ENCODE results near the gene SCAANT1.

Gene SCAANT1

DNA sequence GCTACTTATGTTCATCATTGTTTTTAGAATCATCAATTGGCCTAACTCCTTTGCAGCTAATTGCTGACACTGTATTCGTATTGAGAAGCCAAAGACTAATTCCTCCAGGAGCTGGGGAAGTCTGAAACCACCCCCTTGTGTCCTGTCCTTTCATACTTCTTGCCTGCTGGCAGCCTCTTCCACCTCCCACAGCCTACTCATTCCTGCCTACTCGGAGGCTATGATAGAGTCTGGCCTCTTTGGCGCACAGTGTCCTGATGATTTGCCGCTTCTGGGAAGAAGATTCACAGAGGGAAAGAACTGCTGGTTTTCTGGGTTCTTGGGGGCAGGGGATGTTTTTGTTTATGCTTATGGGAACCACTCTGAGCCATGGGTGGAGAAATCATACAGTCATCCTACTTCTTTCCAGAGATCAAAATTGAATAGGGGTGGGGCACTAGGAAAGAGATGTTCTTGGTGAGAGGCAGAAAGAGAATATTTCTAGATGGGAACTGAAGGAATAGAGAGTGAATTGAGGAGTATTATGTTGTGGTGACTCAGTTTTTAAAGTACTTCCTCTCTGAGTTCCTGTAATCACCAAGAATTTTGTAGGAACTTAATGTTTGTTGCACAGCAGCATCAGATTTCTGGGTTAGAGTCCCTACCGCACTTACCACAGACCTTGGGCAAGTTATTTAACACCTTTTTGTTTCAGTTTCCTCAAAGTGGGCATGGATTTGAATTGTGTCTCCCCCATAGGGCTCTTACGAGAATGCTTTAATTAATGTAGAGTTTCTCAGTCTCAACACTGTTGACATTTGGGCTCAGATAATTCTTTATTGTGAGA is 22.1 kb upstream of the SCAANT1 start:
- peak; percentile 36 for DNase-seq (ENCODE audit: low read depth)

DNA sequence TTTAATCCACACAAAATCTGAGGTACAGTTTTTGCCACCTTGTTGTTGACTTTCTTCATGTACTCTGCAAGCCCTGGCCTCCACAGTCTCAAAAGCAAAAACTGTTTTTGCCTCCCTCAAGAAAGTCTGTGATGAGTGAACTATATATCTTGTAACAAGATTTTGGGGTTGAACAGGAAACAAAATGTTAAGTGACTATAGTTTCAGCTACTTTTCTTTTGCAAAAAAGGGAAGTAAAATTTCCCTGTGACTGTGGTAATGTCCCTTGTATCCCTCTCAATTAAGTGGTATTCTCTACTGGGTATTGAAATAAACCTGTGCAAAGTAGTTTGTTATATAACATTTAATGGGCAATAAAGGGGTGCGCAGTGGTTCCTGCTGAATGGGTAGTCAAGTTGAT is 21.3 kb upstream of the SCAANT1 start:
- no peak for DNase-seq (ENCODE audit: low read depth)

DNA sequence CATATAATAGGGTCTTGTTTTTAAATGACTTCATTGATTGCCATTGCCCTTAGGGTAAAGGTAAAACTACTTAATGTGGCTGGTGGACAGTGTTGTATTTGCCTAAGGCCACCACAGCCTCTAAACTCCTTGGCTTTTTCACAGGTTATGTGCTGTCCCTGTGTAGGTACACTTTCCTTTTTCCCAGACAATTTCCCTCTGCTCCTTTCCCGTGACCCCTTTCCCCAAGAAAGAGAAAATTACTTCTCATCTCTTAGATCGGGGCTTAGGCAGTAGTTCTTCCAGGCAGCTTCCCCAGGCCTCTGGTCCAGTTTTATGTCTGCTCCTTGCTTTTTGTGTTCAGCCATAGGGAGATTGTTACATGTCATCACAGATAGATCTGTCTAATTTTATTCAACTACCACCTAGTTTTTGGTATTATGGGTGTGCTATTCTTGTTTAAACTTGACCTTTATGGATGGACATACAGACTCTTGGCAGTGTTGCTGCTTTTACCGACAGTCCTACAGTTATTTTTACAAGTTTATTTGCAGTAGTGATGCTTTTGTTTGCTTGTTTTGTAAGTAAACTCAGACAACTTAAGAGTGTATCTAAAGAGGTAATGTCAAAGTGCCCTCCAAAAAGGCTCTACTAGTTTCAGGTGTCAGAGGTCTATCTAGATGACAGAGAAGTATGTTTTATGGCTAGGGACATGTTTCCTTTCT is 20.5 kb upstream of the SCAANT1 start:
- no peak for DNase-seq (ENCODE audit: low read depth)

DNA sequence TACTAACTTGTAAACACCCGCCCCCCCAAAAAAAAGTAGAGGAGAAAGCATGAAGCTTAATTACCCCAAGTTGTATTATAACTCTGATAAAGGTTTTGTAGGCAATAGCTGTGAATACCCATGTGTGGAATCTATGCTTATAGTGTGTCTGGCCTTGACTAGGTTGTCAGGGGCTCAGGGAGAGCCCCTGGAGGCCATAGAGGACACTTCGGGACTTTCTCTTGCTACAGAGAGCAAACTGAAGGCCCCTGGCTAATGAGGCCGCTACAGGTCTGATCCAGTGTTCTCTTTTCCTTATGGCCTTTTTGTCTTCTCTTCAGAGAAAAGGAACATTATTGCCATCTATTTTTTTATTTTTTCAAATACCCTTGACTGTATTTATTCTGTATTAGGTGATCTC is 19.1 kb upstream of the SCAANT1 start:
- DNase-seq (ENCODE audit: low read depth): no peak

DNA sequence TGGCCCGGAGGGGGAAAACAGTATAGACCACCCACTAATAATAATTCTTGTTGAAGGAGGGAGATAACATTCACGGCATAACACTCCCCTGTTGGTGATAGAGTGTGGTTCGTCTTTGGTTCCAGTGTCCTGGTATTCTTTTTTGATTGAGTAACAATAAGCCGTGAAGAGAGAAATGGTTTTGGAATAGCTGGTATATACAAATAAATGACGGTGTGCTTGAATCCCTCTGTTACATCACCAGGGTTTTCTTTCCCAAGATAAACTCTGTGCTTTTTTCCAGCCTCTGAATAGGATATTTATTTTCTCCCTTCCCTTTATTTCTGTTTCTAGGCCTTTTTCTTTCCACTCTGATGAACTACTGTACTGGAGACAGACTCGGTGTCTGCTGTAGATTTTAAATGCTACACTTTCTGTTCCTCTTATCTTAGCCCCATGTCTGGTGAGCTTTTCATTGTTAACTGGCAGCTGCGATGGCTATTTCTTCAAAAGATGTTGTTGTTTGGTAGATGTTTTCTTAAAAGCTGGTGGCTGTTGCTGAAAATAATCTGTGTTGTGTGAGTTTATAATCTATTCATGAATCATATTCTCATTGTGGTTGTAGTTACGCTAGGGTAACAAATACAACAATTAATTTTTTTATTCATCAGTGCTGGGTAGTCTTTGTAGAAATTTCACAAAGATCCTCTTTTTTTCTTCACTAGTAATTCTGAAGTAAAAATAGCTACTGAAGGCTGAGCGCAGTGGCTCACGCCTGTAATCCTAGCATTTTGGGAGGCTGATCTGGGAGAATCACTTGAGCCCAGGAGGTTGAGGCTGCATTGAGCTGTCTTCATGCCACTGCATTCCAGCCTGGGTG is 15.5 kb upstream of the SCAANT1 start:
- no peak for DNase-seq (ENCODE audit: low read depth)

DNA sequence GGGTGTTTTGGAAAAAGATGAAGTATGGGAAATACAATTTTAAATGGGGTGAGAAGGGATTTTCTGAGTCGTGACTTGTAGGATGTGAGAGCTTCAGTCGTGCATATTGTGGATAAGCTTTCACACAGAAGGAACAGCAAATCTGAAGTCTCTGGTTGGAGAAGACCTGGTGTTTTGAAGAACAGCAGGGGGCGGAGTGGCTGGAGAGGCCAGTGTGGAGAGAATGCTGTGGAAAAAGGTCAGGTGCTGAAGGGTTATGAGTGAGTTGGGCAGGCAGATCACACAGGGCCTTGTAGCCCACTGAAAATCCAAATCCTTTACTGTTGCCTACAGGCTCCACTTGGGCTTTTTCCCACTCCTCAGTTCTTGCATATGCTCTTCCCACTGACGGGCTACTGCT is 14.1 kb upstream of the SCAANT1 start:
- no peak for DNase-seq (ENCODE audit: low read depth)

DNA sequence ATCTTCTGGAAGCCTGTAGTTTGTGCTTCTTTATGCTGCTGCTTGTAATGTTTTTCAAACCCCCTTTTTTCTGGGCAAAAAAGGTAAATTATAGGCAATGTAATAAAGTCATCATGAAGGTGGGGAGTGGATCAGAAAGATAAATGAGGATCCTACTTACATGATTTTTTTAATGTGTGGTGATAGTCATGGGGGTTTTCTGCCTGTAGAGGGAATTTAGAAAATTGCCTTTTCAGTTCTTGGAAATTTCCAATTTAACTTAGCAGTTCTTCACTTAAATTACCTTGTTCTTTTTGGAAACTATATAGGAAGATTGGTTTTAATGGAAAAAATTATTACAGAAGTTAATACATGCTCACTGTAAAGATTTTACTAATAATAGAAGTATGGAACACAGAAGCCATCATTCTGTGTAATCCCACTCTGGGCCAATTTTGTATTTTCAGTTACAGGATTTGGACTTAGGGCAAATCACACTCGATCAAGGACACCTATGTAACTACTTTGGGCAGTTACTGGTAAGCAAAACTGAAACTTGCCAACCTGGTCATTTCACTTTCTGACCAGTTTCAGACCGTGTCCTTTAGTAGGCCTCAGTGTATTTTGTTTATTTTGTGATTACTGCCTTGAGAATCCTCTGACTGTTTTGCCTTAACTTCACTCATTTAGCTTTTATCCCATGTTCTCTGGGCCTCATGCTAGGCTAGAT is 10.5 kb upstream of the SCAANT1 start:
- no peak for DNase-seq (ENCODE audit: low read depth)

DNA sequence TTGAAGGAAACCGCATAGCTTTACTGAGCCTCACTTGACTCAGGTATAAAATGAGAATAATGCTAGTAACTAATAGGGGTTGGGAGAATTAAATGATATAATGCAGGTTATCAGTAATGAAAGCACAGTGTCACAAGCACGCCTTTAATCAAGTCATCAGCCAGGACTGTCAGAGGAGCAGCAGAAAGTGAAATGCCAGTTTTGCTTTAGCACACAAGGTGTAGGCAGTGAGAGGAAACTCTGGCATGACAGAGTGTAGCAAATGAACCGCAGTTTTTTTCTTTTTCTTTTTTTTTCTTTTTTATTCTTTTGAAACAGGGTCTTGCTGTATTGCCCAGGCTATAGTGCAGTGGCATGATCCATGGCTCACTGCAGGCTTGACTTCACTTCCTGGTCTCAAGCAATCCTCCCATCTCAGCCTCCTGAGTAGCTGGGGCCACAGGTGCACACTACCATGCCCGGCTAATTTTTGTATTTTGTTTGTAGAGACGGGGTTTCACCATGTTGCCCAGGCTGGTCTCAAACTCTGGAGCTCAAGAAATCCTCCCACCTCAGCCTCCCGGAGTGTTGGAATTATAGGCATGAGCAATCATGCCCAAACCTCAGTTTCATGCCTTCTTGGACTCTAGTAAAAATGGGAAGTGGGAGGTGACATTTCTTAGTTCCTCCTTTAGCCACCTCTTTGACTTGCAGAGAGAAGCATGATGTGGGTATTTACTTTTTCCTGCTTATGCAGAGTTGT is 9.7 kb upstream of the SCAANT1 start:
- DNase-seq (ENCODE audit: low read depth): no peak

DNA sequence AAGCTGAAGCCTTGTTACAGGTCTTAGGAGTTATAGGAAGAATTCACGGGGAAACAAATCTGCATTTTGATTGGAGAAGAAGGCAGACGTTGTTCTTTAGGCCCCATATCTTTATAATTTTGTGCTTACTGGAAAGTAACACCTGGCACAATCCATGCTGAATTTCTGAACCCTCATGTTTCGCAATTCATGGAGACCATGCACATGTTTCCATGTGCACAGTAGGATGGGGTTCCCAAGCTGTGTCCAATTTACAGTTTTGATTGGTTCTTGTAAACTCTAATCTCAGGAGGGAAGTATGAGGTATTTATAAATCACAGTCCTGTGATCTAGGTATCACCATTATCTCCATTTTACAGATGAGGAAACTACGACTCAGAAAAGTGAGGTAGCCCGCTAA is 7.8 kb upstream of the SCAANT1 start:
- no peak for DNase-seq (ENCODE audit: low read depth)

DNA sequence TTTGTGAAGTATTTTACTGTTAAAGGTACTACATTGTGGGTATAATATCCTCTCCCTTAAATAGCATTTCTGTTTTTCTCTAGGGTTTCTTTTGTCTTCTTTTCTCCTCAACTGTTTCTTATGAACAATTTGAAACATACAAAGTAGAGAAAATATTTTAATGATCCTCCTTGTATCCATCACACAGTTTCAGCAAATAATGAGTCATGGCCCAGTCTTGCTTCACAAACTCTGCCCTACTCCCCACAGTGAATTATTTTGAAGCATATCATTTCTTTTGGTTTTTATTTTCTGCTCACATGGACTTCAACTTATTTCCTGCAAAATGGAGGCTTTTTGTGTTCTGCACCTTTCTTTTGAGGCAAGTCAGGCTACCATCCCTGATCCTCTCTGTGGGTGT is 6.1 kb upstream of the SCAANT1 start:
- DNase-seq (ENCODE audit: low read depth): peak; percentile 23

DNA sequence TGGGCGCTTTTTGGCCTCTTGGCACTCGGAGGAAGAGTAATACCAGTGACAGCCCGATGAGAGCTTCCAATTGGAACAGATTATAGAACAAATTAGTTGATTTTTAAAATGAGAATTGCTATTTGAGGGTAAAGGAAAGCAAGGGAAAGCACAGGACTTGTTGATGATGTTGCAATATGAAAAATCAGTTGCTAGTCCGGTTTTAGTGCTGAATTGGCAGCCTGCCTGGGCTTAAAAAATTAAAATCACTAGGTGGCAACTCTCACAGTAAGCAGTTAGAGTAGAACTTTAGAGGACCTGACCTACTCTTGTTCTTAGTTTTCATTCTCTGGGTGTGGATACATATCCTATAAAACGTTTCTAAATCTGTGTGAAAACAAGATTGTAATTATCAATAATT is 2.1 kb upstream of the SCAANT1 start:
- no peak for DNase-seq (ENCODE audit: low read depth)

DNA sequence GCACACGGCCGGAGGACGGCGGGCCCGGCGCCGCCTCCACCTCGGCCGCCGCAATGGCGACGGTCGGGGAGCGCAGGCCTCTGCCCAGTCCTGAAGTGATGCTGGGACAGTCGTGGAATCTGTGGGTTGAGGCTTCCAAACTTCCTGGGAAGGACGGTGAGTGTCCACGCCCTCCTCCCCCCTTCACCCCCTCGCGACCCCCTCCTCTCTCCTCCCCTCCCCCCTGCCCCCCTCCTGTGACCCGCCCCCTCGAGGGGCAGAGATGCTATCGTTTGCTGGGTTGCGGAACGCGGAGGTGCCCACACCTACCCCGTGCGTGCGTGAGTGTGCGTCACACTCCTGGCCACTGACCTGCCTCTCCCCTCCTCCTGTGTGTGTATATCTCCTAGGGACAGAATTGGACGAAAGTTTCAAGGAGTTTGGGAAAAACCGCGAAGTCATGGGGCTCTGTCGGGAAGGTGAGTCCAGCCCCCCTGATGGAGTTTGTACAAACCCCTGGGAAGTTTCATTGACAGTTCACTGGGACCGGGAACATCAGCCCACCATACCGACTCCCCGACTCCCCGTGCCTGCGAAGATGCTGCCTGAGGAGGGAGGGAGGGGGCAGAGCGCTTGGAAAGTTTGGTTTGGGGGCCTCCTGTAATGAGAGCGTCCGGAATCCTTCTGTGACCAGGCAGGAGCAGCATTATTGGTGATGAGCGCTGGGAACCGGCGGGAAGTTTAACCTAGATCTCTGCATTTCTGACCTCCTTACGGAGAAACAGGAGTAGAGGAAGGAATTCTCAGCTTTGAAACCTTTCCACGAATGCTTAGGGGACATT is 795 bp upstream of the SCAANT1 start:
- DNase-seq (ENCODE audit: low read depth): peak; percentile 74

DNA sequence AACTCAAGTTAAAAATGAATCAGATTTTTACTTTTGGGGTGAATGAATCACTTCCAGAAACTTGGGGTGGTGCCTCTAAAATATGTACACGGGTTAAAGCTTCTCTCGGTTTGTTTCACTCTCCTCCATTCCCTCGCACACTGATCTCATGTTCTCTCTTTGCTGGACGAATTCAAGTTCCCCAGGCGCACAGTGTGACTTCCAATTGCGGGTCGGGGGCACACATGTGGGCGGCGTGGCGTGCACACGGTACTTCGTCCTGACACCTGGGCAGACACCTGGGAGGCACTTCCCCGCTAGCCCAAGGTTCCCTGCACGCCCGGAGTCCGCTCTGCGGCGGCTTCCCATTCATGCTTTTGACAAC is 692 bp downstream of the SCAANT1 start:
- DNase-seq (ENCODE audit: low read depth): peak; percentile 38

DNA sequence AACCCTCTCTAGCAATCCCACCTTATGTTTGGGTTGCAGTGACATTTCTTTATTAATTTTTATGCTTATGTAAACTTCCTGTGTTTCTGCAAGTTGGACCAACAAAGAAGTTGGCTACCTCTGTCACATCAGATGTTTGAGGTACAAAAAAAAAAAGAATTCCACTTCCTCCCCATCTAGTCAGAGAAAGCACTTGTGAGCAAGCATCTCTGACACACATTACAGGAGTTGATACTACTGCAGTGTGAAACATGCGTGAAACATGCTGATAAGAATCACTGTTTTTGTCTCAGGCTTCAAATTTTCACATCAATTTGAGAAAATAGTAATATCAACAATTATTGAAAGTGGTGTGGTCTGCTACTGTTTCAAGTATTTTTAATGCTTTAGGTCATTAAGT is 1.3 kb downstream of the SCAANT1 start:
- peak; percentile 61 for DNase-seq (ENCODE audit: low read depth)

DNA sequence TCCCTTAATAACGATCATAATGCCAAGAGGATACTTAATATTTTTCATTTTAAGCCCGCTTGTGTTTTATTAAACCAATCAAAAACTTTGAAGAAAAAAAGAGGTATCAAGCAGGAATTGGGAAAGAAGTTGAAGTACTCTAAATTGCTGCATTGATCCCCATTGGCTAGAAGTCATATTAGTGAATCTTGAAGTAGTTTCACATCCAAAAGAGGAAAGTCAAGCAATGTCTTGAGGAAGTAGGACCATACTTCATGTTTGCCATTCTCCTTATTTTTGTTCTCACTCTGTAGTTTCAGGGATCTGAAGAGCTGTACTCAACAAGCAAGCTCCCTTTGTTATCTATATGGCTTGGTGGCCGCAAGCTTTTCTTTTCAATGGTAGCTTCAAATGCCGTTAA is 2.2 kb downstream of the SCAANT1 start:
- DNase-seq (ENCODE audit: low read depth): no peak

DNA sequence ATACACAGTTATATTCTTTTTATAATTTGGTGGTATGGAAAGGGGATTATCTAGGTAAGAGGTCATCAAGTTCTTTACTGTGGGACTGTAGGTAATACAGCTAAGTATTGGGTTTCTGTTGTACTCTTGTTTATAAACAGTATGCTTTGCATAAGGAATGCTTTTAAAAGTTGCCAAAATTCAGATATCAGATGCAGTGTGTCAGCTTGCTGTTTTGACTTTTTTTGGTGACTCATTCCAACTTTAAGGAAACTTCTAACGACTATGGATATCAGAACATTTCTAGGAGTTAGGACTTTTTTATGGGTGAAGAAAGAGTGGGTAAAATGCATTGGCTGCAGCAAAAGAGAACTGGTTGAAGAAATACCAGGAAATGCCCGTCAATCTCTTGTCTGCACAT is 2.8 kb downstream of the SCAANT1 start:
- DNase-seq (ENCODE audit: low read depth): peak; percentile 42

DNA sequence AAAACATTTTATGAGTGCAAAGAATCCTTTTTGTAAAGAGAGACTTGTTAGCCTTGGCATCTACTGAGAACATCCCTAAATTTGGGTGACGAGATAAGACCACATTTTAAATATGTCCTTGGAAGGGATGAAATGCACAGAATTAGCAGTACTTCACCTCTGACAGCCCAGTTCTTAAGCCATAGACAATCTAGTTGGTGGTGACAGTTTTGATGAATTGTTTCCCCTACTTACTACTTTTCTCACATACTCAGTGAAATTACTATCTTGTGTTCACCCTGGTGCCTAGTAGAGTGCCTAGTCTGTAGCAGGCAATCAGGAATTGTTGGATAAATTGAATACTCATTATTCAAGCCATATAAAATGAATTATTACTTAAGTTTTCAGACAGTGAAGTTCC is 3.4 kb downstream of the SCAANT1 start:
- no peak for DNase-seq (ENCODE audit: low read depth)

DNA sequence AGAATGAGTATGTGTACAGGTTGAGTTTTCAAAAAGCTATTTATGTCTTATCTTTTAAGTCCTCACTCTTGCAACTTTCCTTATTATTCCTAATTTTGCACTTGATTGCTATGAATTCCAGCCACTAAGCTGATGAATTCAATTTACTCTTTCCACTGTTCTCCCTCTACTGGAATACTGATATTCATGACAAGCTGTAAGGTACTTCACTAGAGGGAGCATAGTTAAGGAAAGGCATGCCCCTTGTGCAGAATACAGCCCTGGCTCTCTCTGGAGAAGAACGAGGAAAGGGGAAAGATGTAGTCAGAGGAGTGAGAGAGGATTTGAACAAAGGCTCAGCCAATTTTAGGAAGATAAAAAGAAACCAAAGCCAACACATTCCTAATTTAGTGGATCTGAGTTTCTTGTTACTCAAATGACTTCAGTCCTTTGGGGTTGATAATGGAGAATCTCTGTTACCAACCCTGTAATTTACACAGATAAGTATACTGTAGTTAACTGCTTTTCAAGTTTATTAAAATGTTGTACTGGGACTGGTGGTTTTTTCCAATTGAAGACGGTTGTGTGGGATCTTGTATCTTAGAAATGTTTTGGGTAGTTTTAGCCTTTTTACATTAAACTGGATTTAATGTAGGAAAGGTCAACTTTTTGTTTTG is 4.0 kb downstream of the SCAANT1 start:
- DNase-seq (ENCODE audit: low read depth): peak; percentile 29

DNA sequence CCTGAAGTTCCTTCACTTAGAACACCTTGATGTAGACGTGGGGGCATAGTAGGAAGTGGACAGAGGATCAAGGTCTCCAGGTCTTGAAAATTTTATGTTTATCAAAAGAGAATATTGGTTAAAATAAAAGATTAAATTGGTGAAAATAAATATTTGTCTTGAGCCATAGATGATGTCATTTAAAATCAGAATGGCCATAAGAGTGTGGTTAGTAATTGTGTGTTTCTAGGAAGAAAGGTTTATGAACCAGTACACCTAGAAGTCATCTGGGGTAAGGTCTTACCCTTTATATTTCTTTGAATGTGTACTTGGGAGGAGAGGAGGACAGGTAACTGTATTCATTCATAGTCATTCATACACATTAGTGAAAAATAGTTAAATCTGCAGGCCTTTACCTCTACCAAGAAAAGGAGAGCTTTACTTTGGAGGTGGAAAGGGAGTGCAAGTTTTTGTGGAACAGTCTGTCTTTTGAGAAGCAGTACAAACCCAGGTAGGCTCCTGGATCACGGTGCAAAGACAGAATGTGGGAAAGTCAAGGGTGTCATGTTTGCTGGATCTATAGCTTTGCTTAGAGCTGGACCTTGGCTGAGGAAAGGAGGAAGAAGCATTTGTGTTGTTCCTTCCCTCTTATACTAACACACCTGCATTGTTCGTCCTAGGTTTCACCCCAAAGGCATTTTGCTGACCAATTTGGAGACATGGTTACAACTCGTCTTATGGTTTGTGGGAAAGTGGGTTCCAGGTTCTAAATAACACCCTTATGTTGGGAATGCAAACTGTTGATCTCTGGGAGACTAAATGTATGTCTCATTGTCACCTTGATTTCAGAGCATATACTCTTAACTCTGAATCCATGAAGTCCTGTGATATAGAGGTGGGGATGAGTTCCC is 6.2 kb downstream of the SCAANT1 start:
- DNase-seq (ENCODE audit: low read depth): no peak

Data from ELR (cell line).